Loucy (cell line): Measurements from ENCODE around the gene ZNF655.
A peak's percentile ranks its signal among the peaks of the same experiment; 100 is the strongest.

Experiments
- CTCF ChIP-seq: fragments of 200-600 bp; sonication (generic); conservative IDR thresholded peaks from 2 replicates; pipeline ENCODE4 v1.5.1; 2014; ENCODE audit warnings: mild to moderate bottlenecking, antibody characterized with exemption, low read length
- EZH2phosphoT487 ChIP-seq: fragments of 200-600 bp; IDR thresholded peaks from 2 replicates; pipeline ENCODE4 v1.6.1; 2018; ENCODE audit warnings: antibody characterized with exemption, mild to moderate bottlenecking, moderate library complexity, borderline replicate concordance

- TF ChIP-seq CTCF (peak; percentile 61), EZH2phosphoT487 (no peak)
Observed at GRCh38 chr7:99525713-99526440, 32.6 kb upstream of the ZNF655 start.
